Activated T-cell treated with anti-CD3 and anti-CD28 coated beads, Interleukin-2, amount 50 U/mL, for 1 hour (primary cell): ENCODE measurements around the gene SH3YL1.
"Not testable (repeated sequence)": the region's sequence is repeated elsewhere in the genome, so short reads cannot be mapped to it uniquely, and the experiment has no call there.

ENCODE experiments used
- DNase-seq: peaks from one replicate; pipeline ENCODE4 v3.0.0-alpha.2; 2020

Gene SH3YL1

DNA sequence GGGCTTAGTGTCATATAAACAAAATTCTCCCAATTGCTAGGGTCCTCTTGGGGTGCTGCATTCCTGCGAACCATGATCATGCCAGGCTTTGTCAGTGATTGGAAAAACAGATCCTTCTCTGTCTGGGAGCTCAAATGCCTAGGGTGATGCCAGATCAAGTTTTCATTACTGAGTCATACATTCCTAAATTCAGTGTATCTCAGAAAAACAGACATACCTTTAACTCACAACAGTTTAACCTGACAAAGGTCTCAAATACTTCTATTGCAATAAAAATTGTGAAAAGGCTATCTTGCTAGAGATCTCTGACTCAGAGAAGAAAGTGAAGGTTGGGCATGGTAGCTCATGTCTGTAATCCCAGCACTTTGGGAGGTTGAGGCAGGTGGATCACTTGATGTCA is 86.9 kb downstream of the SH3YL1 start:
- no peak for DNase-seq

DNA sequence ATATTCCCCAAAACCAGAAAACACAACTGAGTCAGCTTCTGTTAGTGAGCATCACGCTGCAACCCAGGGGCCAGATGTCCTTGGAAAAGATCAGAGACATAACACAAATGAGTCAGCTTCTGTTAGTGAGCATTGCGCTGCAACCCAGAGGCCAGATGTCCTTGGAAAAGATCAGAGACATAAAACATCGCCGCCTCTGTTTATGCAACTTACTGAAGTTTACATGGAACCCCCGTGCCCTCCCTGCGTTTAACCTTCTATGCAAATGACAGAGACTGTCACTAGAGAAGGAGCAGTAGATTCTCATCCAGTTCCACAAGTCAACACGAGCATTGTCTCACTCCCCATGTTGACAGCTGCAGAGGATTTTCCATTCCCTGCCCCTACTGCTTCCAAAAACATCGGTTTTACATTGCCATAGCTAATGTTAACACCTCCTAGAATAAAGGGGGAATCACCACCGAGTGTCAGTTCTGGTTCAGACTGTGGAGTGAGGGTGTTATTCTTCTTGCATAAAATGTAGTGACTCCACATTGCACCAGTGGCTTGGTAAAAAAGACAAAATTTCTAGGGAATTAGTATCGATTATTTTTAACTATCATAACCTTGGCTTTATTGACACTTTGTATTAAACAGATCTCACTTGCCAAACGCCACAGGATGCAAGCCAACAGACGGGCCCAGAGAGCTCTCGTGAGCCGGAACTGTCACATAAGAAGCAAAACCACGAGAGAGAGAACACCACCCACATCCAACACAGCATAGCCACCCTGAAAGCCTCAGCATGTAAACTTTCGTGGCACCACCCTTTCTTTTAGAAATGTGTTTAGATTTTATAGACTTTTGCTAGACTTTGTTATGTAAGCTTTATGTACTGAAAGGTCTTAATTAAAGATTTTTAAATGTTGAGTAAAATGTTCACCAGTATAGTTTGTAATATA is 87.7 kb downstream of the SH3YL1 start:
- peak; percentile 46 for DNase-seq

DNA sequence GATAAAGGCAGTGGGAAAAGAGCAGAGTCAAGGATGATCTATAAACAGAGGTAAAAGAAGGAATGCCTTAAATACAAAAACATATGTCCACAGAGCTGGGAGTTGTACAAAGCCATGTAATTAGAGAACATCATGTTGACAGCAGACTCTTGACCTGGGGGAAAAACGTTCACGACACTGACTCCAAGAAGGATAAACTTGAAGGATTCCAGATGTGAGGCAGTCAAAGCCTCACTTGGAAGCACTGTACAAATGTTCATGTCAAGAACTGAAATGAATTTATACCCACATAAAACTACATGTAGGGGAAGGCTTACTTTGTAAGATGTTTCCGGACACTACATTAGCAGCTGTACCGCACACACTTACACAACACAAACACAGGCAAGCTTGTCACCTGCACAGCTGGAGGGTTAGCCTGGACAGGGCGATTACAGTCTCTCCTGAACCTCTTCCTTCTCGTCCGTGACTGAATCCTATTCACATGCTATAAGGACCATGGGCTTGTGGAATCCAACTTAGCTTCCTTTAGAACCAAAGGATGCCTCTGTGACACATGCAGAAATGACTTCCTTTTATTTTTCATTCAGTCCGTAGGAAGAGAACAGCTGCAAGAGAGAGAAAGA is 88.6 kb downstream of the SH3YL1 start:
- no peak for DNase-seq

GRCh38 chr2:172120-172519 is 91.7 kb downstream of the SH3YL1 start:
- not testable (repeated sequence) for DNase-seq

DNA sequence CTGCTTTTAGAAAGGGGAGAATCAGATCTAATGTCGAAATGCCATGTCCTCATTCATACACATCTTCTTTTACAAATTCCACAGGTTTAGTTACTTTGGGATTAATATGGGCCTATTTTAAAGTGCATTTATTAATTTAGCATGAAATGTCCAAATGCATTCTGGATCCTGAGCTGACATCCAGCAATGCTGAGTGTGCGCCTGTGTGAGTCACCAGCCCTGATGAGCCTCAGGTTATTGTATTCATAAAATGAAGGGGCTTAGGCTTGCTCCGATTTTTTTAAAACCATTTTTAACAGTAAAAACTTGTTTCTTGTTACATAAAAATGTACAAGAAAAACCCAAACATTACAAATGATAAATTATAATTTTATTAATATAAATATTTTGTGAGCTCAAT is 94.1 kb downstream of the SH3YL1 start:
- DNase-seq: no peak
